GM12878 (cell line): ENCODE results near the gene NEDD8. TPM values are rescaled to one million over a fixed set of nuclear protein-coding genes. Genes with fewer than 3 reads are reported as not detected.

Source experiments
- BCL11A ChIP-seq: IDR thresholded peaks from 2 replicates; pipeline ENCODE4 v1.6.1; 2011; ENCODE audit warnings: low read depth, low read length
- HDGF ChIP-seq: fragments of 450-650 bp; IDR thresholded peaks from 2 replicates; pipeline ENCODE4 v1.6.1; 2016; ENCODE audit warnings: antibody characterized with exemption
- MTA3 ChIP-seq: IDR thresholded peaks from 2 replicates; pipeline ENCODE4 v1.6.1; 2012; ENCODE audit warnings: low read length, inconsistent platforms, borderline replicate concordance
- MXI1 ChIP-seq: fragments of 150-350 bp; IDR thresholded peaks from 2 replicates; pipeline ENCODE4 v1.6.1; 2011; ENCODE audit warnings: low read depth, mild to moderate bottlenecking, inconsistent platforms, low read length, improper control_type of control experiment
- NBN ChIP-seq: fragments of 450-650 bp; IDR thresholded peaks from 2 replicates; pipeline ENCODE4 v1.6.1; 2016
- NFIC ChIP-seq: IDR thresholded peaks from 2 replicates; pipeline ENCODE4 v1.6.1; 2012; ENCODE audit warnings: low read depth, mild to moderate bottlenecking, inconsistent platforms, low read length, moderate library complexity
- NFYB ChIP-seq: IDR thresholded peaks from 2 replicates; pipeline ENCODE4 v1.6.1; 2011; ENCODE audit warnings: low read depth, mild to moderate bottlenecking, low read length, improper control_type of control experiment, moderate library complexity; ENCODE audit not compliant: insufficient read depth
- POLR2AphosphoS5 ChIP-seq: IDR thresholded peaks from 2 replicates; pipeline ENCODE4 v1.6.1; 2011; ENCODE audit warnings: mild to moderate bottlenecking, low read length, inconsistent platforms
- POU2F2 ChIP-seq: IDR thresholded peaks from 3 replicates; pipeline ENCODE4 v1.6.1; 2011; ENCODE audit warnings: low read depth, mild to moderate bottlenecking, low read length, borderline replicate concordance
- RUNX3 ChIP-seq: IDR thresholded peaks from 2 replicates; pipeline ENCODE4 v1.6.1; 2012; ENCODE audit warnings: low read length, inconsistent platforms
- SIX5 ChIP-seq: IDR thresholded peaks from 2 replicates; pipeline ENCODE4 v1.6.1; 2011; ENCODE audit warnings: mild to moderate bottlenecking, low read depth, low read length, moderate library complexity; ENCODE audit not compliant: severe bottlenecking
- STAT1 ChIP-seq: fragments of 450-650 bp; conservative IDR thresholded peaks from 2 replicates; pipeline ENCODE4 v1.6.1; 2014; ENCODE audit warnings: antibody characterized with exemption, mild to moderate bottlenecking
- TBL1XR1 ChIP-seq: IDR thresholded peaks from 2 replicates; pipeline ENCODE4 v1.6.1; 2012; ENCODE audit warnings: low read depth, low read length, improper control_type of control experiment
- TCF7 ChIP-seq: IDR thresholded peaks from 2 replicates; pipeline ENCODE4 v1.6.1; 2014; ENCODE audit warnings: antibody characterized with exemption, borderline replicate concordance
- YBX1 ChIP-seq: fragments of 450-650 bp; IDR thresholded peaks from 2 replicates; pipeline ENCODE4 v1.6.1; 2016; ENCODE audit warnings: antibody characterized with exemption
- ZSCAN29 ChIP-seq: fragments of 450-650 bp; IDR thresholded peaks from 2 replicates; pipeline ENCODE4 v1.6.1; 2017; ENCODE audit warnings: mild to moderate bottlenecking, moderate library complexity
- polyA plus RNA-seq, 11 experiments: library from polyadenylated mRNA; depleted of rRNA in 4 of 11; unstranded in 6 of 11; stranded (reverse) in 5 of 11; fragments of >200 nt; fragmentation: Nextera tagmentation in 4 of 11; fragmentation: Illumina TruSeq in 1 of 11; extraction: Ambion mirVana in 4 of 11; extraction: Trizol in 1 of 11; gene quantifications; 1 replicate in 1 of 11; 2 replicates in 10 of 11; pipeline versions ENCODE4 v1.2.1 to v1.2.3, GENCODE V29; 2011 to 2016; ENCODE audit warnings: inconsistent platforms in 2 of 11, missing spikeins in 2 of 11, low read depth in 1 of 11
- total RNA-seq, 4 experiments: library from RNA; depleted of rRNA in 3 of 4; stranded (reverse); fragments of >200 nt in 3 of 4; fragmentation: Illumina TruSeq in 1 of 4; extraction: Trizol in 1 of 4; gene quantifications; 2 replicates each; pipeline versions ENCODE4 v1.2.1 to v1.2.3, GENCODE V29; 2013 to 2021
- TF ChIP-seq, protein P1 (sequence below): IDR thresholded peaks from 2 replicates; pipeline ENCODE4 v1.6.1; 2012; ENCODE audit warnings: mild to moderate bottlenecking, low read depth, low read length
- TF ChIP-seq, protein P2 (sequence below): IDR thresholded peaks from 2 replicates; pipeline ENCODE4 v1.6.1; 2011; ENCODE audit warnings: borderline replicate concordance, low read depth, mild to moderate bottlenecking, moderate library complexity, mixed read lengths, low read length; ENCODE audit not compliant: insufficient read depth; ENCODE audit errors: extremely low read length
- TF ChIP-seq, protein P3 (sequence below): fragments of 450-650 bp; IDR thresholded peaks from 2 replicates; pipeline ENCODE4 v1.6.1; 2016; ENCODE audit warnings: mild to moderate bottlenecking
- TF ChIP-seq, protein P4 (sequence below): IDR thresholded peaks from 2 replicates; pipeline ENCODE4 v1.6.1; 2012; ENCODE audit warnings: low read depth, low read length, improper control_type of control experiment
- TF ChIP-seq, protein P5 (sequence below): fragments of 450-650 bp; IDR thresholded peaks from 2 replicates; pipeline ENCODE4 v1.6.1; 2017; ENCODE audit warnings: mild to moderate bottlenecking, moderate library complexity

NEDD8 gene
- total and polyA plus RNA-seq, 10 of the 15 experiments (the other 5 are each of a cell fraction or from before 2014, with no cell fraction given): 164 to 991 (median 300) TPM

DNA sequence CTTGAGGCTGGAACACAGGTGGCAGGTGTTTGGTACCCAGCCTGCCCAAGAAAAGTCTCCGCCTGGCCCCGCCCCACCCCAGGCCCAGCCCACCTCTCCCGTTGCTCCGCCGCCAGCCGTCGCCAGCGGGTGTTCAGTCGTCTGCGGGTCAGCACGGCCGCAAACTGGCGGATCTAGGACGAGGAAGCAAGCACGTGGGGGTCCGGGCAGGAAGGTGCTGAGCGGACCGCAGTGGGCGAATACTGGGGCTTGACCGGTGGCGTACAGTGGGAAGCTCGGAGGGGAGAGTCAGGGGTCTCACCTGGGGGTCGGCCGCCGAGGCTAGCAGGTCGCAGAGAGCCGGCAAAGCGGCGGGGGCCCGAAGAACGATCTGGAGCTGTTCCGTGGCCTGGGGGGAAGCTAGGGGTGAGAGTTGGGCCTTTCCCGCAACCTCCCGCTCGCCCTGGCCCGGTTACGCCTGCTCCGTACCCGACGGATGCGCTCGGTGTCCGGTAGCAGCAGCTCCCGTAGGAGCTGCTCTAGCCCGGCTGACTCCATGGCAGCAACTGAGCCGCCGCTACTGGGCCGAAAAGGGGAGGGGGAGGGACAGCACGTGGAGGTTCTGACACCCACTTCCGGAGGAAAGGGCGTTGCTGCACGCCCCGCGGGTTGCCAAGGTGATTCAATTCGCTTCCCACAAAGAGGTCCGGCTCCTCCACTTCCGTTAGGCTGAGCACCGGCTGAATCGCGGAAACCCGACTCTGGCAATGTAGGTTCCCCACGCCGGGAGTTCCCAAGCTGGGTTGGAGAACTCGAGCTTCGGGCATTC is 43.7 kb downstream of the NEDD8 start, which contains the start of gene IPO4 (continued):
- TF ChIP-seq, protein P1, sequence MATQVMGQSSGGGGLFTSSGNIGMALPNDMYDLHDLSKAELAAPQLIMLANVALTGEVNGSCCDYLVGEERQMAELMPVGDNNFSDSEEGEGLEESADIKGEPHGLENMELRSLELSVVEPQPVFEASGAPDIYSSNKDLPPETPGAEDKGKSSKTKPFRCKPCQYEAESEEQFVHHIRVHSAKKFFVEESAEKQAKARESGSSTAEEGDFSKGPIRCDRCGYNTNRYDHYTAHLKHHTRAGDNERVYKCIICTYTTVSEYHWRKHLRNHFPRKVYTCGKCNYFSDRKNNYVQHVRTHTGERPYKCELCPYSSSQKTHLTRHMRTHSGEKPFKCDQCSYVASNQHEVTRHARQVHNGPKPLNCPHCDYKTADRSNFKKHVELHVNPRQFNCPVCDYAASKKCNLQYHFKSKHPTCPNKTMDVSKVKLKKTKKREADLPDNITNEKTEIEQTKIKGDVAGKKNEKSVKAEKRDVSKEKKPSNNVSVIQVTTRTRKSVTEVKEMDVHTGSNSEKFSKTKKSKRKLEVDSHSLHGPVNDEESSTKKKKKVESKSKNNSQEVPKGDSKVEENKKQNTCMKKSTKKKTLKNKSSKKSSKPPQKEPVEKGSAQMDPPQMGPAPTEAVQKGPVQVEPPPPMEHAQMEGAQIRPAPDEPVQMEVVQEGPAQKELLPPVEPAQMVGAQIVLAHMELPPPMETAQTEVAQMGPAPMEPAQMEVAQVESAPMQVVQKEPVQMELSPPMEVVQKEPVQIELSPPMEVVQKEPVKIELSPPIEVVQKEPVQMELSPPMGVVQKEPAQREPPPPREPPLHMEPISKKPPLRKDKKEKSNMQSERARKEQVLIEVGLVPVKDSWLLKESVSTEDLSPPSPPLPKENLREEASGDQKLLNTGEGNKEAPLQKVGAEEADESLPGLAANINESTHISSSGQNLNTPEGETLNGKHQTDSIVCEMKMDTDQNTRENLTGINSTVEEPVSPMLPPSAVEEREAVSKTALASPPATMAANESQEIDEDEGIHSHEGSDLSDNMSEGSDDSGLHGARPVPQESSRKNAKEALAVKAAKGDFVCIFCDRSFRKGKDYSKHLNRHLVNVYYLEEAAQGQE: 0 out of 2 replicates have a peak, but pooled peaks have one; percentile 43
- TF ChIP-seq SIX5 (peak; percentile 76), YBX1 (no peak), ZSCAN29 (peak; percentile 81; the same call in 1 of the 2 replicates), POLR2AphosphoS5 (peak; percentile 95), MTA3 (no peak), TCF7 (peak; percentile 65; the same call in 1 of the 2 replicates), HDGF (no peak), STAT1 (peak; percentile 97; the same call in 1 of the 2 replicates), POU2F2 (peak; percentile 98), RUNX3 (peak; percentile 98), BCL11A (peak; percentile 44; the same call in 1 of the 2 replicates), TBL1XR1 (peak; percentile 94), NFIC (no peak), MXI1 (peak; percentile 100), NBN (peak; percentile 91), NFYB (no peak)
- TF ChIP-seq, protein P2, sequence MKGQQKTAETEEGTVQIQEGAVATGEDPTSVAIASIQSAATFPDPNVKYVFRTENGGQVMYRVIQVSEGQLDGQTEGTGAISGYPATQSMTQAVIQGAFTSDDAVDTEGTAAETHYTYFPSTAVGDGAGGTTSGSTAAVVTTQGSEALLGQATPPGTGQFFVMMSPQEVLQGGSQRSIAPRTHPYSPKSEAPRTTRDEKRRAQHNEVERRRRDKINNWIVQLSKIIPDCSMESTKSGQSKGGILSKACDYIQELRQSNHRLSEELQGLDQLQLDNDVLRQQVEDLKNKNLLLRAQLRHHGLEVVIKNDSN: peak; percentile 85
- TF ChIP-seq, protein P3, sequence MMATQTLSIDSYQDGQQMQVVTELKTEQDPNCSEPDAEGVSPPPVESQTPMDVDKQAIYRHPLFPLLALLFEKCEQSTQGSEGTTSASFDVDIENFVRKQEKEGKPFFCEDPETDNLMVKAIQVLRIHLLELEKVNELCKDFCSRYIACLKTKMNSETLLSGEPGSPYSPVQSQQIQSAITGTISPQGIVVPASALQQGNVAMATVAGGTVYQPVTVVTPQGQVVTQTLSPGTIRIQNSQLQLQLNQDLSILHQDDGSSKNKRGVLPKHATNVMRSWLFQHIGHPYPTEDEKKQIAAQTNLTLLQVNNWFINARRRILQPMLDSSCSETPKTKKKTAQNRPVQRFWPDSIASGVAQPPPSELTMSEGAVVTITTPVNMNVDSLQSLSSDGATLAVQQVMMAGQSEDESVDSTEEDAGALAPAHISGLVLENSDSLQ: peak; percentile 75
- TF ChIP-seq, protein P4, sequence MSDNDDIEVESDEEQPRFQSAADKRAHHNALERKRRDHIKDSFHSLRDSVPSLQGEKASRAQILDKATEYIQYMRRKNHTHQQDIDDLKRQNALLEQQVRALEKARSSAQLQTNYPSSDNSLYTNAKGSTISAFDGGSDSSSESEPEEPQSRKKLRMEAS: peak; percentile 100
- TF ChIP-seq, protein P5, sequence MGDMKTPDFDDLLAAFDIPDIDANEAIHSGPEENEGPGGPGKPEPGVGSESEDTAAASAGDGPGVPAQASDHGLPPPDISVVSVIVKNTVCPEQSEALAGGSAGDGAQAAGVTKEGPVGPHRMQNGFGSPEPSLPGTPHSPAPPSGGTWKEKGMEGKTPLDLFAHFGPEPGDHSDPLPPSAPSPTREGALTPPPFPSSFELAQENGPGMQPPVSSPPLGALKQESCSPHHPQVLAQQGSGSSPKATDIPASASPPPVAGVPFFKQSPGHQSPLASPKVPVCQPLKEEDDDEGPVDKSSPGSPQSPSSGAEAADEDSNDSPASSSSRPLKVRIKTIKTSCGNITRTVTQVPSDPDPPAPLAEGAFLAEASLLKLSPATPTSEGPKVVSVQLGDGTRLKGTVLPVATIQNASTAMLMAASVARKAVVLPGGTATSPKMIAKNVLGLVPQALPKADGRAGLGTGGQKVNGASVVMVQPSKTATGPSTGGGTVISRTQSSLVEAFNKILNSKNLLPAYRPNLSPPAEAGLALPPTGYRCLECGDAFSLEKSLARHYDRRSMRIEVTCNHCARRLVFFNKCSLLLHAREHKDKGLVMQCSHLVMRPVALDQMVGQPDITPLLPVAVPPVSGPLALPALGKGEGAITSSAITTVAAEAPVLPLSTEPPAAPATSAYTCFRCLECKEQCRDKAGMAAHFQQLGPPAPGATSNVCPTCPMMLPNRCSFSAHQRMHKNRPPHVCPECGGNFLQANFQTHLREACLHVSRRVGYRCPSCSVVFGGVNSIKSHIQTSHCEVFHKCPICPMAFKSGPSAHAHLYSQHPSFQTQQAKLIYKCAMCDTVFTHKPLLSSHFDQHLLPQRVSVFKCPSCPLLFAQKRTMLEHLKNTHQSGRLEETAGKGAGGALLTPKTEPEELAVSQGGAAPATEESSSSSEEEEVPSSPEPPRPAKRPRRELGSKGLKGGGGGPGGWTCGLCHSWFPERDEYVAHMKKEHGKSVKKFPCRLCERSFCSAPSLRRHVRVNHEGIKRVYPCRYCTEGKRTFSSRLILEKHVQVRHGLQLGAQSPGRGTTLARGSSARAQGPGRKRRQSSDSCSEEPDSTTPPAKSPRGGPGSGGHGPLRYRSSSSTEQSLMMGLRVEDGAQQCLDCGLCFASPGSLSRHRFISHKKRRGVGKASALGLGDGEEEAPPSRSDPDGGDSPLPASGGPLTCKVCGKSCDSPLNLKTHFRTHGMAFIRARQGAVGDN: peak; percentile 59; the same call in 1 of the 2 replicates
